22Rv1 (cell line): ENCODE results near the gene APOL2.

Source experiments
- ZFX ChIP-seq: fragments of 450-650 bp; IDR thresholded peaks from 2 replicates; pipeline ENCODE4 v1.6.1; 2017; ENCODE audit warnings: antibody characterized with exemption, borderline replicate concordance
- TF ChIP-seq, protein P1 (sequence below): fragments of 450-650 bp; IDR thresholded peaks from 2 replicates; pipeline ENCODE4 v1.5.1; 2017; ENCODE audit warnings: mild to moderate bottlenecking

DNA sequence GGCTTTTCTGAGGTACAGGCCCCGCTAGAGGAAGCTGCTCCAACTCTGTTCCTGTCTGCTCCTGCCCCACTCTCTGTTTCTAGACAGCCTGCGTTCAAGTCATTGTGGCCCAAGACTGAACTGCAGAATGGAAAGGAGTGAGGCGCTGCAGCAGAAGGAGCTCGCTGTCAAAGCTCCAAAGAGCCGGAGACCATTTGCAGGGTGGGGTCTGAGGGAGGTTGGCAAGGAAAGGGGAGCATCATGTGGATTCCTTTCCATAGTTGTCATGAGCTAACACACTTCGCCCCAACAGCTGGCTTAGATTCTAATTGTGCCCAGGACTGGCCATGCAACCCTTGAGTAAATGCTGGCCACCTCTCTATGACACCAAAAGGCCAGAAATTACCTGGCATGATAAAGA lies 56.5 kb downstream of the APOL2 start:
- TF ChIP-seq, protein P1, sequence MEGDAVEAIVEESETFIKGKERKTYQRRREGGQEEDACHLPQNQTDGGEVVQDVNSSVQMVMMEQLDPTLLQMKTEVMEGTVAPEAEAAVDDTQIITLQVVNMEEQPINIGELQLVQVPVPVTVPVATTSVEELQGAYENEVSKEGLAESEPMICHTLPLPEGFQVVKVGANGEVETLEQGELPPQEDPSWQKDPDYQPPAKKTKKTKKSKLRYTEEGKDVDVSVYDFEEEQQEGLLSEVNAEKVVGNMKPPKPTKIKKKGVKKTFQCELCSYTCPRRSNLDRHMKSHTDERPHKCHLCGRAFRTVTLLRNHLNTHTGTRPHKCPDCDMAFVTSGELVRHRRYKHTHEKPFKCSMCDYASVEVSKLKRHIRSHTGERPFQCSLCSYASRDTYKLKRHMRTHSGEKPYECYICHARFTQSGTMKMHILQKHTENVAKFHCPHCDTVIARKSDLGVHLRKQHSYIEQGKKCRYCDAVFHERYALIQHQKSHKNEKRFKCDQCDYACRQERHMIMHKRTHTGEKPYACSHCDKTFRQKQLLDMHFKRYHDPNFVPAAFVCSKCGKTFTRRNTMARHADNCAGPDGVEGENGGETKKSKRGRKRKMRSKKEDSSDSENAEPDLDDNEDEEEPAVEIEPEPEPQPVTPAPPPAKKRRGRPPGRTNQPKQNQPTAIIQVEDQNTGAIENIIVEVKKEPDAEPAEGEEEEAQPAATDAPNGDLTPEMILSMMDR = no peak
- TF ChIP-seq ZFX = no peak
